GM12865 (cell line): ENCODE data around the gene PRUNE2.

Experiments
- DNase-seq: peaks from one replicate; pipeline ENCODE4 v3.0.0; 2010; ENCODE audit warnings: low read depth
- H3K4me3 ChIP-seq: 2 replicates; pipeline ENCODE4 v1.5.1; 2011; ENCODE audit warnings: mild to moderate bottlenecking, low read depth, low read length, control low read depth
- TF ChIP-seq, protein P1 (sequence below): IDR thresholded peaks from 2 replicates; pipeline ENCODE4 v1.5.1; 2011; ENCODE audit warnings: low read length, control low read depth, low read depth, inconsistent platforms; ENCODE audit not compliant: insufficient read depth; ENCODE audit errors: missing control alignments

PRUNE2 gene

DNA sequence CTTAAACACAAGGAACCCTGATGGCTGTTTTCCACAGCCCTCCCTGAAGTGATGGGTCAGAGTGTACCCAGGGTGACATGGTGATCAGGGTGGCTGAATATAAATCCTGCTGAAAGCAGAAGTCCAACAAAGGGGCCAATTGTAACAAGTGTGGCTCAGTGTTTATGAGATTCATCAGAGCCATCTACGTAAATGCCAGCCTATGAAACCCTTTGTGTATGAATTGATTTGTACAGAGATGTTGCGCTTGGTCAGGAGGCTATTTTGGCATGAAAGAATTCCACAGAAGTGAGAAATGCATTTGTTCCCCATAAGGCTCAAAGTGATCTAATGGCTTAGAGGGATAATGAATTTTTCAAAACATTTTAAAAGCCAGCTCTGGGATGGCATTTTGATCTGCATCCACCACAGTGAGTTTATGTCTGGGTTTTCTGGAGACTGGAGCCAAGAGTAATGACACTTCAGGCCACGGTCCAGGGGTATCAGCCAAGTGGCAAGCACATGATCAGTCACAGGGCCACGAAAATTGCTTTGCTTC lies 12.4 kb downstream of the PRUNE2 start:
- TF ChIP-seq, protein P1, sequence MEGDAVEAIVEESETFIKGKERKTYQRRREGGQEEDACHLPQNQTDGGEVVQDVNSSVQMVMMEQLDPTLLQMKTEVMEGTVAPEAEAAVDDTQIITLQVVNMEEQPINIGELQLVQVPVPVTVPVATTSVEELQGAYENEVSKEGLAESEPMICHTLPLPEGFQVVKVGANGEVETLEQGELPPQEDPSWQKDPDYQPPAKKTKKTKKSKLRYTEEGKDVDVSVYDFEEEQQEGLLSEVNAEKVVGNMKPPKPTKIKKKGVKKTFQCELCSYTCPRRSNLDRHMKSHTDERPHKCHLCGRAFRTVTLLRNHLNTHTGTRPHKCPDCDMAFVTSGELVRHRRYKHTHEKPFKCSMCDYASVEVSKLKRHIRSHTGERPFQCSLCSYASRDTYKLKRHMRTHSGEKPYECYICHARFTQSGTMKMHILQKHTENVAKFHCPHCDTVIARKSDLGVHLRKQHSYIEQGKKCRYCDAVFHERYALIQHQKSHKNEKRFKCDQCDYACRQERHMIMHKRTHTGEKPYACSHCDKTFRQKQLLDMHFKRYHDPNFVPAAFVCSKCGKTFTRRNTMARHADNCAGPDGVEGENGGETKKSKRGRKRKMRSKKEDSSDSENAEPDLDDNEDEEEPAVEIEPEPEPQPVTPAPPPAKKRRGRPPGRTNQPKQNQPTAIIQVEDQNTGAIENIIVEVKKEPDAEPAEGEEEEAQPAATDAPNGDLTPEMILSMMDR = no peak
- no peak overlapping the region for H3K4me3 ChIP-seq
- no peak for DNase-seq

DNA sequence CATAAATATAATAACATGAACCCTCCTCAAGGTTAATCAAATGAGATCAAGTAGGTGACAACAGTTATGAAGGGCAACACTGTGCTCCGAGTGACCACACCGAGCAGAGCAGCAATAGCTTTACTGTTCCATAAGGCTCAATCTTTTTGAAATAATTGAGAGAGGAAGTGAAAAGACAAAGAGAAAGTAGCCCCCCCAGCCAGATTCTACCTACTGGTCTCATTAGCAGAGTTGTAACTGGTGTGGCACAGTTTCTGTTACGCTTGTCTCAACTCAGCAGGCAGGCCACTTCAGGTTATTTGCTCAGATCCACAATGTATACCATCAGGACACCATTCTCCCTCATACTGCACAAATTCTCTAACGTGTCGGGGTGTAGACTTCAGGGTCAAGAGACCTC lies 14.0 kb downstream of the PRUNE2 start:
- TF ChIP-seq, protein P1 = no peak
- peak; percentile 40 for DNase-seq
- no peak overlapping the region for H3K4me3 ChIP-seq

DNA sequence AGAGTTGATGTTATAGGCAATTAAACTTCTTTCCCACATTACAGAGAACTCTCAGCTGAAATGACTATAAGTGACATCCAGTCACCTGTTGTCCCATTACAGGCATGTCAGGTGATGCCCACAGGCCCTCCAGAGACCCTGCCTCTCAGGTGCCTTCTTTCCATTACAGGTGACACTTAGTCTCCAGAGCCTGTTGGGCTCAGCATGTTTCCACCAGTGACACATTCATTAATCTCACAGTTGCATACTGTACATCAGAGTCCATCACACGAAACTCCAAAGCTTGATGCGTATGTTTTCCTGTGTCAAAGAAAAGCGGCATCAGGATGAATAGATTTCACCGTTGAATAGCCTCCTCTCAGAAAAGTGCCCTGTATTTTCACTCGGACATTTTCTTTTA lies 14.6 kb downstream of the PRUNE2 start:
- no peak overlapping the region for H3K4me3 ChIP-seq
- DNase-seq = no peak
- TF ChIP-seq, protein P1 = no peak

DNA sequence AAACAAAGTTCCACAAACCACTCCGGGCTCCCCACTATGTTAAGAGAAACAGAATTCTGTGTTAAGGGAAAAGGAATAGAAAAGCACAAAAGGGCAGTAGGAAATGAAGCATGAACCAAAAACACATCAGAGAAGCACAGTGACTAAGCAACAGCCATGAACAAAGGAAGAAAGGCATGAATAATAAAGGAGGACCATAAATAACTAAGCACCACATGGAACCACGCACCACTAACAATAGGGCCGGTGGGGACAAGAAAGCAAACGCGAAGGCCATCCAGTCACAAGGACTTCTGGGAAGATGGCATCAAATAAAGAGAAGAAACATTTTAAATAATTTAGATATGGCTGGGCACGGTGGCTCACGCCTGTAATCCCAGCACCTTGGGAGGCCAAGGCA lies 18.0 kb downstream of the PRUNE2 start:
- 0 out of 2 replicates have a peak overlapping the region, but pooled peaks have one; percentile 5 for H3K4me3 ChIP-seq
- TF ChIP-seq, protein P1 = no peak
- no peak for DNase-seq

DNA sequence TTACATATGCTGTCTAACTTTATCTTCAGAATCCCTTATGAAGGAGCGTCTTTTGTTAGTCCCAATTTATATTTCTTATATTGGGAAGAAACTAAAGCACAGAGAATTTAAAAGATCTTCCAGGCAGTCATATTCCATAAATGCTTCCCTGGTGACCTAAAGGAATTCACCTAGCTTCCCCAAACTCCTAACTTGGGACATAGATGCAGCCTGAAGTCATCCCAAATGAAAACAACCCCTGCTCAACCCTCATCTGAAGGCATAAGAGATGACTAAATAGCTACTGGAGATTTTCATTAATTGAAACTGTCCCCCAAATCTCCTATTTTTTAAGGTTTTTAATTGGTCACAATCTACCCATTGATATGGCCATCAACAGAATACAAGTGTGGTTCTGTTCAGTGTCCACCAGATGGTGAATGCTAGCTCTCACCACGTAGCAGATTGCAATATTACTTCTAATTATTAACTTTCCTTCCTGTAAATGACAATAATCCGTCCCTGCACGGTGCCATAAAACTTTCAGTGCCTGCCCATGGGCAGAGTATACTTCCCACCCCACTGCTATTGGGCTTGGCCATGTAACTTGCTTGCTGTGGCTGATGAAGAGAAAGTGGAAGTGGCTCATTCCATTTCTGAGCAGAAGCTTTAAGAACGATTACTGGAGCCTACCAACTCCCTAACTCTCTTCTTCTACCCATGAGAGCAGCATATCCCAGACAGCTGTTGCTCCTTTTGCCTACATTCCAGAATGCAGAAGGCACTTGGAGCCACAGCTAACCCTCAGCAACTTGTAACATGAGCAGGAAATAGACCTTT lies 18.7 kb downstream of the PRUNE2 start:
- TF ChIP-seq, protein P1 = no peak
- DNase-seq = peak; percentile 64
- peak overlapping the region; percentile 5; the same call in 1 of the 2 replicates for H3K4me3 ChIP-seq

DNA sequence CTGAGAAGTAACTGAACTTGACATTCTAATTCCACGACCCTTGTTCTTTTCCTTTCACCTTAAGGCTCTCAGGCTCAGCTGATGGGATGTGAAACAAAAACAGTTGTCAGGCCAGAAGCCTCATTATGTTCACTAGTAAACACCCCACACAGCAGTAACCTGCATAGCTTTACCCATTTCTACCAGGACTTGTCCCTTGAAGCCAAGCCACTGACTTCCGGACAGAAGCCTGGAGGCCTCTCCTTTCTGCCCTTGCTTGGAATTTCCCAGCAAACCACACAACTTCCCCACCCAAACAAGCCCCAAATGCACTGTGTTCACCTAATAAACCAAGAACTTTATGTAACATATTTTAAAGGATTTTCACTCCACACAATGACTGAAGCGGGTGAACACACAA lies 19.6 kb downstream of the PRUNE2 start:
- no peak overlapping the region for H3K4me3 ChIP-seq
- DNase-seq = peak; percentile 52

More for the DNA sequence above, 19.6 kb downstream of the PRUNE2 start:
- TF ChIP-seq, protein P1 = no peak
